Glutamatergic neuron (in vitro differentiated cells): ENCODE measurements around the gene ZMAT3. TPM values are rescaled to one million over a fixed set of nuclear protein-coding genes. Genes with fewer than 3 reads are reported as not detected.

ENCODE experiments used
- DNase-seq: peaks from one replicate; pipeline ENCODE4 v3.0.0; 2022
- H3K27ac Mint-ChIP-seq: one replicate; pipeline ENCODE4 v1.8.0; 2020; ENCODE audit warnings: mild to moderate bottlenecking, mixed read lengths, inconsistent platforms; ENCODE audit not compliant: unreplicated experiment
- H3K27me3 Mint-ChIP-seq: one replicate; pipeline ENCODE4 v1.8.0; 2020; ENCODE audit warnings: mild to moderate bottlenecking, moderate library complexity, mixed read lengths, inconsistent platforms; ENCODE audit not compliant: unreplicated experiment
- H3K36me3 Mint-ChIP-seq: one replicate; pipeline ENCODE4 v1.8.0; 2020; ENCODE audit warnings: mild to moderate bottlenecking, mixed read lengths, inconsistent platforms; ENCODE audit not compliant: unreplicated experiment
- H3K4me1 Mint-ChIP-seq: one replicate; pipeline ENCODE4 v1.8.0; 2020; ENCODE audit warnings: mild to moderate bottlenecking, low read depth, mixed read lengths, inconsistent platforms; ENCODE audit not compliant: unreplicated experiment
- H3K4me3 Mint-ChIP-seq: one replicate; pipeline ENCODE4 v1.8.0; 2020; ENCODE audit warnings: mild to moderate bottlenecking, mixed read lengths, inconsistent platforms; ENCODE audit not compliant: unreplicated experiment
- H3K9me3 Mint-ChIP-seq: one replicate; pipeline ENCODE4 v1.8.0; 2020; ENCODE audit warnings: mild to moderate bottlenecking, moderate library complexity, mixed read lengths, inconsistent platforms; ENCODE audit not compliant: unreplicated experiment
- CTCF ChIP-seq: fragments of 200-600 bp; sonication (generic); IDR thresholded peaks from one replicate; pipeline ENCODE4 v1.5.0; 2021; ENCODE audit not compliant: partially characterized antibody, unreplicated experiment
- total RNA-seq: library from RNA; stranded (reverse); fragmentation: NEBNext Ultra II Directional; extraction: Animal tissue kit (Norgen Biotek cat#: 25700); gene quantifications from one replicate; pipeline ENCODE4 v1.2.1, GENCODE V29; 2021; ENCODE audit not compliant: unreplicated experiment

The ZMAT3 gene
- total RNA-seq, 1 donor from 2014 or later, result 14.0 TPM

- H3K27me3 Mint-ChIP-seq, result no peaks in the 10 kb centered on the region
- H3K9me3 Mint-ChIP-seq, result peaks cover 1% of the 10 kb centered on the region
- H3K36me3 Mint-ChIP-seq, result peaks cover 12% of the 10 kb centered on the region
- TF ChIP-seq CTCF, result no peak
- no peak overlapping the region for H3K4me3 Mint-ChIP-seq
- H3K4me1 Mint-ChIP-seq, result no peaks in the 10 kb centered on the region
- H3K27ac Mint-ChIP-seq, result no peak overlapping the region
- DNase-seq, result no peak
These were observed 66.4 kb downstream of the ZMAT3 start for GRCh38 chr3:179005213-179005612.

GRCh38 chr3:179000659-179001058, 71.0 kb downstream of the ZMAT3 start:
- Mint-ChIP-seq H3K9me3 (peaks cover 1% of the 10 kb centered on the region), H3K27ac (no peak overlapping the region), H3K4me3 (no peak overlapping the region), H3K36me3 (no peaks in the 10 kb centered on the region), H3K27me3 (no peaks in the 10 kb centered on the region), H3K4me1 (no peaks in the 10 kb centered on the region)
- TF ChIP-seq CTCF, result no peak
- no peak for DNase-seq

- H3K9me3 Mint-ChIP-seq, result peaks cover 1% of the 10 kb centered on the region
- TF ChIP-seq CTCF, result no peak
- no peaks in the 10 kb centered on the region for H3K27me3 Mint-ChIP-seq
- no peak overlapping the region for H3K4me3 Mint-ChIP-seq
- H3K27ac Mint-ChIP-seq, result no peak overlapping the region
- DNase-seq, result no peak
- H3K36me3 Mint-ChIP-seq, result no peaks in the 10 kb centered on the region
- no peaks in the 10 kb centered on the region for H3K4me1 Mint-ChIP-seq
These were observed 71.5 kb downstream of the ZMAT3 start for GRCh38 chr3:179000144-179000543.

- Mint-ChIP-seq H3K4me3 (no peak overlapping the region), H3K4me1 (no peaks in the 10 kb centered on the region), H3K27ac (no peak overlapping the region), H3K27me3 (no peaks in the 10 kb centered on the region), H3K9me3 (no peaks in the 10 kb centered on the region), H3K36me3 (no peaks in the 10 kb centered on the region)
- no peak for DNase-seq
- no peak for TF ChIP-seq CTCF
These were observed 75.2 kb downstream of the ZMAT3 start for GRCh38 chr3:178996399-178996798.

GRCh38 chr3:178990293-178990692, 81.3 kb downstream of the ZMAT3 start:
- Mint-ChIP-seq H3K27ac (no peak overlapping the region), H3K9me3 (peaks cover 16% of the 10 kb centered on the region), H3K4me1 (no peaks in the 10 kb centered on the region), H3K4me3 (no peak overlapping the region), H3K36me3 (peaks cover 40% of the 10 kb centered on the region), H3K27me3 (no peaks in the 10 kb centered on the region)
- no peak for DNase-seq
- no peak for TF ChIP-seq CTCF
